Sigmoid colon (tissue), 7 donors: ENCODE data around the gene KCNQ5. TPM values are rescaled to one million over a fixed set of nuclear protein-coding genes. Genes with fewer than 3 reads are reported as not detected.

ENCODE experiments used
- DNase-seq: peaks from one replicate; pipeline ENCODE4 v3.0.0-alpha.2; 2019
- H3K27ac ChIP-seq, 4 donors: fragments of 200-600 bp; sonication (generic); one replicate each; pipeline ENCODE4 v1.5.1; 2016 to 2019; ENCODE audit warnings: mild to moderate bottlenecking in 1 of 4
- H3K27me3 ChIP-seq, 3 donors: fragments of 200-600 bp; sonication (generic); one replicate each; pipeline ENCODE4 v1.5.1; 2019; ENCODE audit warnings: mild to moderate bottlenecking in 1 of 3
- H3K36me3 ChIP-seq, 4 donors: fragments of 200-600 bp; sonication (generic); one replicate each; pipeline ENCODE4 v1.5.1; 2016 to 2019
- H3K4me1 ChIP-seq, 4 donors: fragments of 200-600 bp; sonication (generic); one replicate each; pipeline ENCODE4 v1.5.1; 2017 to 2019
- H3K4me3 ChIP-seq, 4 donors: fragments of 200-600 bp; sonication (generic); one replicate each; pipeline ENCODE4 v1.5.1; 2017 to 2019; ENCODE audit warnings: mild to moderate bottlenecking in 2 of 4, moderate library complexity in 1 of 4
- H3K9me3 ChIP-seq, 4 donors: fragments of 200-600 bp in 3 of 4; sonication (generic) in 3 of 4; one replicate each; pipeline versions ENCODE4 v1.5.1 to v1.6.1; 2013 to 2019
- EP300 ChIP-seq, 4 donors: sonication (generic); formaldehyde crosslinking; IDR thresholded peaks; one replicate each; pipeline ENCODE4 v1.6.1; 2017; ENCODE audit warnings: antibody characterized with exemption in 4 of 4
- POLR2A ChIP-seq, 2 donors: fragments of 450-650 bp; IDR thresholded peaks; one replicate each; pipeline ENCODE4 v1.6.1; 2016; ENCODE audit warnings: antibody characterized with exemption in 2 of 2, mild to moderate bottlenecking in 2 of 2, moderate library complexity in 2 of 2
- POLR2AphosphoS5 ChIP-seq, 4 donors: sonication (generic); formaldehyde crosslinking; IDR thresholded peaks; one replicate each; pipeline ENCODE4 v1.6.1; 2017; ENCODE audit warnings: antibody characterized with exemption in 4 of 4
- WGBS, 2 donors: extraction: QIAGEN DNeasy Blood & Tissue Kit; methylation state at CpG; one replicate each; pipeline ENCODE4 v1.1.7; 2013; 5-methylcytosine and 5-hydroxymethylcytosine counted together
- intact Hi-C: fragments of 100-400 bp; cut with DNase I; formaldehyde crosslinking; loops from one replicate; pipeline ENCODE4 v1.15.1; 2023
- polyA plus RNA-seq, 3 donors: library from polyadenylated mRNA; stranded (reverse); fragments of 200-250 nt; gene quantifications; one replicate each; pipeline ENCODE4 v1.2.3, GENCODE V29; 2013
- total RNA-seq, 4 donors: library from RNA; depleted of rRNA; stranded (reverse); fragments of >200 nt; gene quantifications; one replicate each; pipeline ENCODE4 v1.1.0, GENCODE V29; 2016
- TF ChIP-seq, protein P1 (sequence below), 4 experiments: fragments of 450-650 bp in 3 of 4; fragments of 200-600 bp in 1 of 4; IDR thresholded peaks; one replicate each; pipeline ENCODE4 v1.5.1; 2016 to 2019; ENCODE audit warnings: antibody characterized with exemption in 4 of 4, mild to moderate bottlenecking in 3 of 4, moderate library complexity in 2 of 4
- donor health status: healthy with polysubstance abuse.
- donor health status: Bipolar disorder and iron deficiency.
- donor health status: healthy.

The KCNQ5 gene
- total and polyA plus RNA-seq, 7 donors: 0.49 to 2.1 (median 1.1) TPM; not detected in 2

DNA sequence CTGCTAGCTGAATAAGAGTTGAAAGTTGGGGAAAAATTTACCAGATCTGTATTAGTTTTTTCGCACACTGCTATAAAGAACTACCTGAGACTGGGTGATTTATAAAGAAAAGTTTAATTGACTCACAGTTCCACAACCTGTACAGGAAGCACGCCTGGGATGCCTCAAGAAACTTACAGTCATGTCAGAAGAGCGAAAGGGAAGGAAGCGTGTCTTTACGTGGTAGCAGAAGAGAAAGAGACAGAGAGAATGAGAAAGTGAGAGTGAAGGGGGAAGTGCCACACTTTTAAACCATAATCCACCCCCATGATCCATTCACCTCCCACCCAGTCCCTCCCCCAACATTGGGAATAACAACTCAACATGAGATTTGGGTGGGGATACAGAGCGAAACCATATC is 523.8 kb downstream of the KCNQ5 start:
- Histone ChIP-seq H3K27me3 (no peaks in the 10 kb centered on the region), H3K4me3 (no peak overlapping the region), H3K27ac (no peak overlapping the region), H3K9me3 (no peaks in the 10 kb centered on the region), H3K36me3 (no peaks in the 10 kb centered on the region), H3K4me1 (no peaks in the 10 kb centered on the region)
- DNase-seq: no peak
- TF ChIP-seq POLR2AphosphoS5 (IDR thresholded peaks at IDR 0.05) (no peak), POLR2A (IDR thresholded peaks at IDR 0.05) (no peak), EP300 (IDR thresholded peaks at IDR 0.05) (no peak)
- TF ChIP-seq, protein P1, sequence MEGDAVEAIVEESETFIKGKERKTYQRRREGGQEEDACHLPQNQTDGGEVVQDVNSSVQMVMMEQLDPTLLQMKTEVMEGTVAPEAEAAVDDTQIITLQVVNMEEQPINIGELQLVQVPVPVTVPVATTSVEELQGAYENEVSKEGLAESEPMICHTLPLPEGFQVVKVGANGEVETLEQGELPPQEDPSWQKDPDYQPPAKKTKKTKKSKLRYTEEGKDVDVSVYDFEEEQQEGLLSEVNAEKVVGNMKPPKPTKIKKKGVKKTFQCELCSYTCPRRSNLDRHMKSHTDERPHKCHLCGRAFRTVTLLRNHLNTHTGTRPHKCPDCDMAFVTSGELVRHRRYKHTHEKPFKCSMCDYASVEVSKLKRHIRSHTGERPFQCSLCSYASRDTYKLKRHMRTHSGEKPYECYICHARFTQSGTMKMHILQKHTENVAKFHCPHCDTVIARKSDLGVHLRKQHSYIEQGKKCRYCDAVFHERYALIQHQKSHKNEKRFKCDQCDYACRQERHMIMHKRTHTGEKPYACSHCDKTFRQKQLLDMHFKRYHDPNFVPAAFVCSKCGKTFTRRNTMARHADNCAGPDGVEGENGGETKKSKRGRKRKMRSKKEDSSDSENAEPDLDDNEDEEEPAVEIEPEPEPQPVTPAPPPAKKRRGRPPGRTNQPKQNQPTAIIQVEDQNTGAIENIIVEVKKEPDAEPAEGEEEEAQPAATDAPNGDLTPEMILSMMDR (IDR thresholded peaks at IDR 0.05): no peak
- WGBS, 2 donors: 70 to 85% methylated on average over 6 of the region's 6 CpGs
- intact Hi-C loops: no loop called here

DNA sequence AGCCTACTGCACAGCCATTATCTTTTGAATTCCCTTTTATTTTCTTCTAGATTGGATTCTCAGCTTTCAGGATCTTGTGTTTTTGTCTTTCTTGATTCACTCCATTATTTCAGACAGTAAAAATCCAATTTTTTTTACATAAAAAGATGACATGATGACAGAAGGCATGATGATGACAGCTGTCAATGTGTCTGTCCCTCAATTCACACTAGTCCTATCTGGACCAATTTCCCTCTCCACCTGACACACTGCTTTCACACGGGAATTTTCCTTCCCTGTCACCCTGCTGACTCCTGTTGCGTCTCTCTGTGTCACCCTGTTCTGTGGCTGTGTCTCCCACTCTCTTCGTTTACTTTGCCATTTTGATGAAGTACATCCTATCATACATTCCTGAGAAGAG is 529.9 kb downstream of the KCNQ5 start:
- no peaks in the 10 kb centered on the region for H3K27me3 ChIP-seq
- H3K9me3 ChIP-seq: no peaks in the 10 kb centered on the region
- intact Hi-C loops: no loop called here
- H3K4me3 ChIP-seq: no peak overlapping the region
- H3K36me3 ChIP-seq: no peaks in the 10 kb centered on the region
- no peaks in the 10 kb centered on the region for H3K4me1 ChIP-seq
- DNase-seq: no peak
- no peak overlapping the region for H3K27ac ChIP-seq
- 71 to 78% methylated on average over 3 of the region's 3 CpGs for WGBS, 2 donors
- TF ChIP-seq POLR2A (IDR thresholded peaks at IDR 0.05): no peak
- TF ChIP-seq EP300 (IDR thresholded peaks at IDR 0.05): no peak
- TF ChIP-seq POLR2AphosphoS5 (IDR thresholded peaks at IDR 0.05): no peak
- TF ChIP-seq, protein P1 (IDR thresholded peaks at IDR 0.05): no peak

DNA sequence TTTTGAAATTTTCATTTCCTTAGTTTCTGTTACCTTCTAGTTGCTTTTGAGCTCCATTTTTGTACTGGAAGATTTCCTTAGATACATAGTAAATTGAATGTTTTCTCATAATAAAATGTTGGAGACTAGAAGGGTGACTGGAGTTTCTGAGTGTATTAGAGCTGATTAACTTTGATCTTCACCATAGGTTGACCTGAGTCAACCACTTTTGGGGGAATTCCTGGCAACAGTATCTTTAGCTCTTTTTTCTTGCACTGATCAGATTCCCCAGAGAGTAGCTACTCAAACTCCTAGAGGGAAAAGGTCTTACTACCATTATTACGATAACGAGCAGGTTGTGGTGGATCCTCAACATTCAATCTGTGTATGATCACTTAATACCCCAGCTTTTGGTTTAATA is 530.7 kb downstream of the KCNQ5 start:
- Histone ChIP-seq H3K36me3 (no peaks in the 10 kb centered on the region), H3K9me3 (no peaks in the 10 kb centered on the region), H3K27ac (no peak overlapping the region), H3K27me3 (no peaks in the 10 kb centered on the region), H3K4me3 (no peak overlapping the region), H3K4me1 (no peaks in the 10 kb centered on the region)
- 91 to 94% methylated on average over 2 of the region's 2 CpGs for WGBS, 2 donors
- TF ChIP-seq, protein P1 (IDR thresholded peaks at IDR 0.05): no peak
- TF ChIP-seq POLR2A (IDR thresholded peaks at IDR 0.05) (no peak), EP300 (IDR thresholded peaks at IDR 0.05) (no peak), POLR2AphosphoS5 (IDR thresholded peaks at IDR 0.05) (no peak)
- DNase-seq: no peak
- intact Hi-C loops: no loop called here

DNA sequence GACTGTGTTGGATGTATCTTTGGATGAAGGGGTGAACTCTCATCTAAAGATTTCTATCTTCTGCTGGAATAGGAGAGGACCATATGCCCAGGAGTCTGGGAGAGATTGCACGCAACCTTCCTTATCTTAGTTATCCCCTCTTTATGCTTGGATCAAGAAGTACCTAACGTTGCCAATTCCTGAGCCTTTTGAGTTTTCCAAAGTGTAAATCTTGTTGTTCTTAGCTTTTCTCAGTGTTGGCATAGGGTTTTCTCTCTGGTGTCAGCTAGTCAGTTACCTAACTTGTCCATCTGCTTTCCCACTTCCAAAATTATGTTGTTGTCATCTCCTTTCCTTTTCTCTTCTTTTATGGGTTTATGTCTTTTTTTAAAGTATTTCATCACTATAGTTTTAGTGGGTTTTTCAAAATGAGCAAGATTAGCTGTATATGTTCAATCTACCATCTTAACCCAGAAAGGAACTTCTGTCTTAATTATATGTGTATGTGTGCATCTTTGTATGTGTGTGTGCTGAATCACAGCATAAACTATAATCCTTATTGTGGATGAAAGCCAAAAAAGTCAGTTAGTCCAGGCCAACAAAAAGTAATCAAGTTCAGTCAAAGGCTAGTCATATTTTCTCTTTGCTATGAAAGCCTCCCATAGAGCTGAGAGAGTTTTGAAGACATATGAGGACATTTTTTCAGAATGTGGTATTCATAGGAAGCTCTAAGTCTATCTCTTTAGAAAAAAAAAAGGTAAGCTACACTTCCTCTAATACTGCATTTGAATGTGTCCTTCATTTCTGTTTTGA is 531.3 kb downstream of the KCNQ5 start:
- no peak overlapping the region for H3K4me3 ChIP-seq
- DNase-seq: no peak
- 67 to 76% methylated on average over 2 of the region's 2 CpGs for WGBS, 2 donors
- no peak overlapping the region for H3K27ac ChIP-seq
- TF ChIP-seq, protein P1 (IDR thresholded peaks at IDR 0.05): no peak
- no peak for TF ChIP-seq POLR2AphosphoS5 (IDR thresholded peaks at IDR 0.05)
- TF ChIP-seq POLR2A (IDR thresholded peaks at IDR 0.05): no peak
- TF ChIP-seq EP300 (IDR thresholded peaks at IDR 0.05): no peak
- no peaks in the 10 kb centered on the region for H3K4me1 ChIP-seq
- no peaks in the 10 kb centered on the region for H3K9me3 ChIP-seq
- intact Hi-C loops: no loop called here
- H3K36me3 ChIP-seq: no peaks in the 10 kb centered on the region
- no peaks in the 10 kb centered on the region for H3K27me3 ChIP-seq
